ENCODE data around the gene KERA. TPM values are rescaled to one million over a fixed set of nuclear protein-coding genes. Genes with fewer than 3 reads are reported as not detected.

Gene KERA
- total and polyA plus RNA-seq, 2 experiments from 2014 or later, result not detected

GRCh38 chr12:91033251-91033650 is 24.6 kb downstream of the KERA start:
- Histone ChIP-seq H3K27me3 (ENCODE audit: insufficient read depth) (no peaks in the 10 kb centered on the region), H4K20me1 (replicated peaks; ENCODE audit: insufficient read depth) (no peaks in the 10 kb centered on the region), H3K9me2 (ENCODE audit: insufficient read depth) (no peaks in the 10 kb centered on the region), H3K4me3 (no peak overlapping the region), H2AFZ (no peak overlapping the region), H3F3A (replicated peaks; ENCODE audit: low read depth) (no peaks in the 10 kb centered on the region), H3K36me3 (ENCODE audit: insufficient read depth) (no peaks in the 10 kb centered on the region), H3K4me2 (no peak overlapping the region), H3K27ac (ENCODE audit: low read depth) (no peak overlapping the region), H3K4me1 (ENCODE audit: insufficient read depth) (no peaks in the 10 kb centered on the region), H3K79me2 (replicated peaks; ENCODE audit: insufficient read depth) (no peaks in the 10 kb centered on the region)
- Mint-ChIP-seq H3K27ac (no peak overlapping the region), H3K4me1 (no peaks in the 10 kb centered on the region), H3K27me3 (ENCODE audit: insufficient read depth, low read depth, poor library complexity) (no peaks in the 10 kb centered on the region), H3K36me3 (ENCODE audit: low read depth) (no peaks in the 10 kb centered on the region), H3K4me3 (no peak overlapping the region), H3K9me3 (no peaks in the 10 kb centered on the region)
- DNase-seq (ENCODE audit: low spot score) (no peak), ATAC-seq (no peak)
- TF ChIP-seq JUNB (IDR thresholded peaks at IDR 0.05; ENCODE audit: unreplicated experiment) (no peak), REST (IDR thresholded peaks at IDR 0.05; ENCODE audit: unreplicated experiment) (no peak), ZNF462 (CRISPR knock-in tag; IDR thresholded peaks at IDR 0.05) (no peak), ZNF114 (CRISPR knock-in tag; IDR thresholded peaks at IDR 0.05) (no peak), CREB1 (CRISPR knock-in tag; IDR thresholded peaks at IDR 0.05; ENCODE audit: low read depth) (no peak), EZH2phosphoT487 (IDR thresholded peaks at IDR 0.05; ENCODE audit: unreplicated experiment) (no peak), STAT1 (IDR thresholded peaks at IDR 0.05; ENCODE audit: unreplicated experiment) (no peak), EZH2 (IDR thresholded peaks at IDR 0.05; ENCODE audit: low read depth, unreplicated experiment) (no peak), ZNF331 (CRISPR knock-in tag; IDR thresholded peaks at IDR 0.05; ENCODE audit: low read depth) (no peak), NANOG (IDR thresholded peaks at IDR 0.05; ENCODE audit: borderline replicate concordance) (no peak), CTCF (conservative IDR thresholded peaks at IDR 0.05; ENCODE audit: low read depth in 2 of 2) (no peak), ETS1 (IDR thresholded peaks at IDR 0.05) (no peak), POLR2AphosphoS5 (IDR thresholded peaks at IDR 0.05; ENCODE audit: low read depth) (no peak)
